Transverse colon (tissue), 4 donors: ENCODE data around the gene LRBA.

Source experiments
- POLR2A ChIP-seq: fragments of 450-650 bp; IDR thresholded peaks from one replicate; pipeline ENCODE4 v1.6.1; 2016; ENCODE audit warnings: antibody characterized with exemption, mild to moderate bottlenecking, moderate library complexity
- POLR2AphosphoS5 ChIP-seq, 3 donors: sonication (generic); formaldehyde crosslinking; IDR thresholded peaks; one replicate each; pipeline ENCODE4 v1.6.1; 2016; ENCODE audit warnings: antibody characterized with exemption in 3 of 3
- TF ChIP-seq, protein P1 (sequence below), 5 experiments: fragments of 200-600 bp in 3 of 5; fragments of 450-650 bp in 2 of 5; sonication (generic) in 3 of 5; IDR thresholded peaks; 1 replicate in 2 of 5; 2 replicates in 3 of 5; pipeline ENCODE4 v1.5.1; 2016 to 2017; ENCODE audit warnings: antibody characterized with exemption in 5 of 5, inconsistent platforms in 3 of 5, mild to moderate bottlenecking in 2 of 5, moderate library complexity in 1 of 5

DNA sequence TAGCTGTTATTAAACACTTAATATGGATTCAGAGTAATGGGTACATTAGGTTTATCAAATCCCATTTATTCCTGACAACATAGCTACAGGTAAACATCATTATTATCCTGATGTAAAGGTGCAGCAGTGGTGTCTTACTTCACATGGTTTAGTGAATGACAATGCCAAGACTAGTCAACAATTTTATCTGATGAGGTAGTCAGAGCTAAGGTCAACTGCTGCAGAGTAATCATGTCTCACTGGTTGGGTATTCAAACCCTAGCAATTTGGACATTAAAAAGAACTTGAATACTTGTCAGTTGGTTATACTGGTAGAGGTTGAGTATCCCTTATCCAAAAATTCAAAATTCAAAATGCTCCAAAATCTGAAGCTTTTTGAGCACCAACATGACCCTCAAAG is 315.5 kb downstream of the LRBA start:
- TF ChIP-seq, protein P1, sequence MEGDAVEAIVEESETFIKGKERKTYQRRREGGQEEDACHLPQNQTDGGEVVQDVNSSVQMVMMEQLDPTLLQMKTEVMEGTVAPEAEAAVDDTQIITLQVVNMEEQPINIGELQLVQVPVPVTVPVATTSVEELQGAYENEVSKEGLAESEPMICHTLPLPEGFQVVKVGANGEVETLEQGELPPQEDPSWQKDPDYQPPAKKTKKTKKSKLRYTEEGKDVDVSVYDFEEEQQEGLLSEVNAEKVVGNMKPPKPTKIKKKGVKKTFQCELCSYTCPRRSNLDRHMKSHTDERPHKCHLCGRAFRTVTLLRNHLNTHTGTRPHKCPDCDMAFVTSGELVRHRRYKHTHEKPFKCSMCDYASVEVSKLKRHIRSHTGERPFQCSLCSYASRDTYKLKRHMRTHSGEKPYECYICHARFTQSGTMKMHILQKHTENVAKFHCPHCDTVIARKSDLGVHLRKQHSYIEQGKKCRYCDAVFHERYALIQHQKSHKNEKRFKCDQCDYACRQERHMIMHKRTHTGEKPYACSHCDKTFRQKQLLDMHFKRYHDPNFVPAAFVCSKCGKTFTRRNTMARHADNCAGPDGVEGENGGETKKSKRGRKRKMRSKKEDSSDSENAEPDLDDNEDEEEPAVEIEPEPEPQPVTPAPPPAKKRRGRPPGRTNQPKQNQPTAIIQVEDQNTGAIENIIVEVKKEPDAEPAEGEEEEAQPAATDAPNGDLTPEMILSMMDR (IDR thresholded peaks at IDR 0.05) = no peak
- TF ChIP-seq POLR2AphosphoS5 (IDR thresholded peaks at IDR 0.05) = no peak
- no peak for TF ChIP-seq POLR2A
